ENCODE measurements around the gene MYO16. TPM values are rescaled to one million over a fixed set of nuclear protein-coding genes. Genes with fewer than 3 reads are reported as not detected.

Gene MYO16
- total and polyA plus RNA-seq, 2 experiments from 2014 or later: 0.13 to 0.23 TPM

- Histone ChIP-seq H3K27me3 (no peaks in the 10 kb centered on the region), H3K79me2 (no peaks in the 10 kb centered on the region), H3K9me2 (replicated peaks; ENCODE audit: insufficient read depth) (no peaks in the 10 kb centered on the region), H3K4me3 (no peak overlapping the region), H3K36me3 (replicated peaks; ENCODE audit: insufficient read depth, low read depth) (no peaks in the 10 kb centered on the region), H2AFZ (no peak overlapping the region), H3K4me1 (ENCODE audit: insufficient read depth) (no peaks in the 10 kb centered on the region), H3K9me3 (ENCODE audit: low read depth) (no peaks in the 10 kb centered on the region), H3K4me2 (no peak overlapping the region), H4K20me1 (ENCODE audit: insufficient read depth, poor library complexity, severe bottlenecking) (no peaks in the 10 kb centered on the region), H3K27ac (no peak overlapping the region)
- TF ChIP-seq EZH2 (IDR thresholded peaks at IDR 0.05; ENCODE audit: borderline replicate concordance): no peak
- no peak for TF ChIP-seq CTCF (IDR thresholded peaks at IDR 0.05; ENCODE audit: poor library complexity)
- TF ChIP-seq EZH2phosphoT487 (IDR thresholded peaks at IDR 0.05; ENCODE audit: low read depth, severe bottlenecking, unreplicated experiment): no peak
- DNase-seq (ENCODE audit: low spot score): no peak
- 85% methylated on average over 8 of the region's 8 CpGs for WGBS (ENCODE audit: low lambda C conversion rate, missing lambda C conversion rate)
Measured at GRCh38 chr13:108681986-108682575, 52.7 kb downstream of the MYO16 start.

GRCh38 chr13:108682714-108683113 is 53.3 kb downstream of the MYO16 start:
- TF ChIP-seq EZH2 (IDR thresholded peaks at IDR 0.05; ENCODE audit: borderline replicate concordance) (no peak), EZH2phosphoT487 (IDR thresholded peaks at IDR 0.05; ENCODE audit: low read depth, severe bottlenecking, unreplicated experiment) (no peak), CTCF (IDR thresholded peaks at IDR 0.05; ENCODE audit: poor library complexity) (no peak)
- no peak for DNase-seq (ENCODE audit: low spot score)
- no peaks in the 10 kb centered on the region for H3K36me3 ChIP-seq (replicated peaks; ENCODE audit: insufficient read depth, low read depth)
- H2AFZ ChIP-seq: no peak overlapping the region
- no peak overlapping the region for H3K4me3 ChIP-seq
- WGBS (ENCODE audit: low lambda C conversion rate, missing lambda C conversion rate): 61% methylated on average over 4 of the region's 4 CpGs
- H3K27ac ChIP-seq: no peak overlapping the region
- H3K9me2 ChIP-seq (replicated peaks; ENCODE audit: insufficient read depth): no peaks in the 10 kb centered on the region
- H3K79me2 ChIP-seq: no peaks in the 10 kb centered on the region
- H3K9me3 ChIP-seq (ENCODE audit: low read depth): no peaks in the 10 kb centered on the region
- no peaks in the 10 kb centered on the region for H3K4me1 ChIP-seq (ENCODE audit: insufficient read depth)
- H3K4me2 ChIP-seq: no peak overlapping the region
- no peaks in the 10 kb centered on the region for H4K20me1 ChIP-seq (ENCODE audit: insufficient read depth, poor library complexity, severe bottlenecking)
- H3K27me3 ChIP-seq: no peaks in the 10 kb centered on the region

GRCh38 chr13:108686027-108686426 is 56.6 kb downstream of the MYO16 start:
- no peaks in the 10 kb centered on the region for H4K20me1 ChIP-seq (ENCODE audit: insufficient read depth, poor library complexity, severe bottlenecking)
- TF ChIP-seq EZH2 (IDR thresholded peaks at IDR 0.05; ENCODE audit: borderline replicate concordance) (no peak), CTCF (IDR thresholded peaks at IDR 0.05; ENCODE audit: poor library complexity) (no peak), EZH2phosphoT487 (IDR thresholded peaks at IDR 0.05; ENCODE audit: low read depth, severe bottlenecking, unreplicated experiment) (no peak)

More at GRCh38 chr13:108686027-108686426, 56.6 kb downstream of the MYO16 start:
- H3K4me3 ChIP-seq: no peak overlapping the region
- H3K36me3 ChIP-seq (replicated peaks; ENCODE audit: insufficient read depth, low read depth): no peaks in the 10 kb centered on the region
- H2AFZ ChIP-seq: no peak overlapping the region
- H3K79me2 ChIP-seq: no peaks in the 10 kb centered on the region
- H3K4me1 ChIP-seq (ENCODE audit: insufficient read depth): no peaks in the 10 kb centered on the region
- no peak for DNase-seq (ENCODE audit: low spot score)
- H3K9me3 ChIP-seq (ENCODE audit: low read depth): no peaks in the 10 kb centered on the region
- H3K27ac ChIP-seq: no peak overlapping the region
- no peaks in the 10 kb centered on the region for H3K9me2 ChIP-seq (replicated peaks; ENCODE audit: insufficient read depth)
- no peaks in the 10 kb centered on the region for H3K27me3 ChIP-seq
- WGBS (ENCODE audit: low lambda C conversion rate, missing lambda C conversion rate): 93% methylated on average over 5 of the region's 5 CpGs
- no peak overlapping the region for H3K4me2 ChIP-seq

All from hepatocyte (in vitro differentiated cells).